ENCODE measurements around the gene SPTBN5.

Gene SPTBN5

GRCh38 chr15:41881920-41882688, 11.7 kb downstream of the SPTBN5 start:
- no peaks in the 10 kb centered on the region for H3K9me3 ChIP-seq (ENCODE audit: control extremely low read depth in 1 of 5, control insufficient read depth in 4 of 5, insufficient read depth in 2 of 5, low read depth in 1 of 5, low read length in 4 of 5)
- CTCF ChIA-PET: interaction anchor here (0.7 to 2.8 kb wide), 4 partner anchors 10 to 64 kb away, joined by 3 to 11 read pairs (median 6); no protein-coding TSS in a partner anchor
- peaks cover 0 to 19% (median 11%) of the 10 kb centered on the region in 4 experiments for H3K4me1 ChIP-seq (ENCODE audit: control extremely low read depth in 1 of 4, control insufficient read depth in 4 of 4, insufficient read depth in 4 of 4, low read length in 3 of 4)
- 25% methylated on average over 56 of the region's 81 CpGs for WGBS (ENCODE audit: insufficient coverage)
- H3K27ac ChIP-seq (ENCODE audit: insufficient read depth in 1 of 2, low read depth in 1 of 2, low read length in 2 of 2, poor library complexity in 1 of 2, severe bottlenecking in 2 of 2): no peak overlapping the region
- H3K36me3 ChIP-seq (ENCODE audit: control insufficient read depth in 4 of 4, insufficient read depth in 4 of 4, low read length in 3 of 4): no peaks in the 10 kb centered on the region
- H3K27me3 ChIP-seq (replicated peaks in 2 of 5; ENCODE audit: control insufficient read depth in 4 of 5, insufficient read depth in 5 of 5, low read length in 4 of 5): peaks cover 0 to 22% (median 10%) of the 10 kb centered on the region in 5 experiments
- POLR2A ChIA-PET: interaction anchor here (0.5 kb wide), 1 partner anchor 269 kb away, joined by 4 read pairs; no protein-coding TSS in a partner anchor
- DNase-seq: peak in 2 of 3 donors; percentile 70
- peak overlapping the region in 3 of 7 experiments; percentile 29 to 38 (median 30) for H3K4me3 ChIP-seq (ENCODE audit: control insufficient read depth in 1 of 7, extremely low read depth in 1 of 7, insufficient read depth in 4 of 7, low read depth in 2 of 7, low read length in 6 of 7)

- WGBS (ENCODE audit: insufficient coverage): 41% methylated on average over 9 of the region's 10 CpGs
- Histone ChIP-seq H3K27ac (ENCODE audit: insufficient read depth in 1 of 2, low read depth in 1 of 2, low read length in 2 of 2, poor library complexity in 1 of 2, severe bottlenecking in 2 of 2) (no peak overlapping the region), H3K27me3 (replicated peaks in 2 of 5; ENCODE audit: control insufficient read depth in 4 of 5, insufficient read depth in 5 of 5, low read length in 4 of 5) (peaks cover 0 to 22% (median 10%) of the 10 kb centered on the region in 5 experiments), H3K36me3 (ENCODE audit: control insufficient read depth in 4 of 4, insufficient read depth in 4 of 4, low read length in 3 of 4) (no peaks in the 10 kb centered on the region), H3K9me3 (ENCODE audit: control extremely low read depth in 1 of 5, control insufficient read depth in 4 of 5, insufficient read depth in 2 of 5, low read depth in 1 of 5, low read length in 4 of 5) (no peaks in the 10 kb centered on the region), H3K4me3 (ENCODE audit: control insufficient read depth in 1 of 7, extremely low read depth in 1 of 7, insufficient read depth in 4 of 7, low read depth in 2 of 7, low read length in 6 of 7) (peak overlapping the region in 2 of 7 experiments; percentile 29 to 30), H3K4me1 (ENCODE audit: control extremely low read depth in 1 of 4, control insufficient read depth in 4 of 4, insufficient read depth in 4 of 4, low read length in 3 of 4) (peaks cover 0 to 19% (median 11%) of the 10 kb centered on the region in 4 experiments)
- ChIA-PET POLR2A (interaction anchor here (0.5 kb wide), 1 partner anchor 270 kb away, joined by 4 read pairs; no protein-coding TSS in a partner anchor), CTCF (interaction anchor here (0.9 to 2.8 kb wide), 3 partner anchors 11 to 30 kb away, joined by 3 to 11 read pairs (median 4); no protein-coding TSS in a partner anchor)
- no peak for DNase-seq
Measured at GRCh38 chr15:41881550-41881919, 12.3 kb downstream of the SPTBN5 start.

- Histone ChIP-seq H3K4me3 (ENCODE audit: control insufficient read depth in 1 of 7, extremely low read depth in 1 of 7, insufficient read depth in 4 of 7, low read depth in 2 of 7, low read length in 6 of 7) (no peak overlapping the region), H3K27me3 (replicated peaks in 2 of 5; ENCODE audit: control insufficient read depth in 4 of 5, insufficient read depth in 5 of 5, low read length in 4 of 5) (peaks cover 0 to 22% (median 10%) of the 10 kb centered on the region in 5 experiments), H3K9me3 (ENCODE audit: control extremely low read depth in 1 of 5, control insufficient read depth in 4 of 5, insufficient read depth in 2 of 5, low read depth in 1 of 5, low read length in 4 of 5) (no peaks in the 10 kb centered on the region), H3K36me3 (ENCODE audit: control insufficient read depth in 4 of 4, insufficient read depth in 4 of 4, low read length in 3 of 4) (no peaks in the 10 kb centered on the region), H3K4me1 (ENCODE audit: control extremely low read depth in 1 of 4, control insufficient read depth in 4 of 4, insufficient read depth in 4 of 4, low read length in 3 of 4) (peaks cover 0 to 19% (median 11%) of the 10 kb centered on the region in 4 experiments), H3K27ac (ENCODE audit: insufficient read depth in 1 of 2, low read depth in 1 of 2, low read length in 2 of 2, poor library complexity in 1 of 2, severe bottlenecking in 2 of 2) (no peak overlapping the region)
- ChIA-PET CTCF (interaction anchor here (0.5 to 2.8 kb wide), 4 partner anchors 12 to 121 kb away, joined by 3 to 11 read pairs (median 4); no protein-coding TSS in a partner anchor), POLR2A (interaction anchor here (0.5 kb wide), 1 partner anchor 270 kb away, joined by 4 read pairs; no protein-coding TSS in a partner anchor)
- no peak for DNase-seq
- WGBS (ENCODE audit: insufficient coverage): 97% methylated on average over 6 of the region's 8 CpGs
Measured at GRCh38 chr15:41881086-41881485, 12.8 kb downstream of the SPTBN5 start.

- 93% methylated on average over 10 of the region's 10 CpGs for WGBS (ENCODE audit: insufficient coverage)
- Histone ChIP-seq H3K4me3 (ENCODE audit: control insufficient read depth in 1 of 7, extremely low read depth in 1 of 7, insufficient read depth in 4 of 7, low read depth in 2 of 7, low read length in 6 of 7) (no peak overlapping the region), H3K27ac (ENCODE audit: insufficient read depth in 1 of 2, low read depth in 1 of 2, low read length in 2 of 2, poor library complexity in 1 of 2, severe bottlenecking in 2 of 2) (no peak overlapping the region), H3K36me3 (ENCODE audit: control insufficient read depth in 4 of 4, insufficient read depth in 4 of 4, low read length in 3 of 4) (no peaks in the 10 kb centered on the region), H3K4me1 (ENCODE audit: control extremely low read depth in 1 of 4, control insufficient read depth in 4 of 4, insufficient read depth in 4 of 4, low read length in 3 of 4) (peaks cover 0 to 19% (median 11%) of the 10 kb centered on the region in 4 experiments), H3K27me3 (replicated peaks in 2 of 5; ENCODE audit: control insufficient read depth in 4 of 5, insufficient read depth in 5 of 5, low read length in 4 of 5) (peaks cover 0 to 22% (median 10%) of the 10 kb centered on the region in 5 experiments), H3K9me3 (ENCODE audit: control extremely low read depth in 1 of 5, control insufficient read depth in 4 of 5, insufficient read depth in 2 of 5, low read depth in 1 of 5, low read length in 4 of 5) (no peaks in the 10 kb centered on the region)
- DNase-seq: no peak
- POLR2A ChIA-PET: no interaction called here
- CTCF ChIA-PET: interaction anchor here (0.6 to 1.1 kb wide), 4 partner anchors 12 to 29 kb away, joined by 3 to 4 read pairs (median 3); no protein-coding TSS in a partner anchor
Measured at GRCh38 chr15:41880156-41880877, 13.5 kb downstream of the SPTBN5 start.

DNA sequence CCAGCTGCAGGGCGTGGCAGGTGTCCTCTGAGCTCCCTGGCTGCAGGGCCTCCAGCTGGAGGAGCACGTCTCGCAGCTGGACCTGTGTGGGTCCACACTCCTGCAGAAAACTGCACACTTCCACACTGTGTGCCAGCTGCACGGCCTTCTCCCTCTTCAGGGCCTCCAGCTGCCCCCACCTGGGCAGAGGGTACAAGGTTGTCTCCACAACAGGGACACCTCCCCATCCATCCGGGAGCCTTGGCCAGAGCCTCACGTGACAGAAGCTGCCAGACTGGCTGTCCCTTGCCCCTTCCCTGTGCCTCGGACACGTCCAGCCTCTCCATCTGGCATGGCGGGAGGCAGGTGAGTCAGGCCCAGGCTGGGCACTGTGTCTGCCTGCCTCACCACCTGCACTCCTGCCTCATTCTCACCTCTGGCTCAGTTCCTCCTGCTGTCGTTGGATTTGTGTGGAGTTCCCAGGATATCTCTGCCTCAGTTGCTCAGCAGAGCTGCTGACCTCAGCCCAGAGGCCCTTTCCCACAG, 14.5 kb downstream of the SPTBN5 start:
- ChIA-PET POLR2A (interaction anchor here (1.1 kb wide), 1 partner anchor 26 kb away, joined by 3 read pairs; no protein-coding TSS in a partner anchor), CTCF (interaction anchor here (1.1 kb wide), 1 partner anchor 25 kb away, joined by 3 read pairs; no protein-coding TSS in a partner anchor)
- Histone ChIP-seq H3K4me3 (ENCODE audit: control insufficient read depth in 1 of 7, extremely low read depth in 1 of 7, insufficient read depth in 4 of 7, low read depth in 2 of 7, low read length in 6 of 7) (no peak overlapping the region), H3K36me3 (ENCODE audit: control insufficient read depth in 4 of 4, insufficient read depth in 4 of 4, low read length in 3 of 4) (no peaks in the 10 kb centered on the region), H3K9me3 (ENCODE audit: control extremely low read depth in 1 of 5, control insufficient read depth in 4 of 5, insufficient read depth in 2 of 5, low read depth in 1 of 5, low read length in 4 of 5) (no peaks in the 10 kb centered on the region), H3K4me1 (ENCODE audit: control extremely low read depth in 1 of 4, control insufficient read depth in 4 of 4, insufficient read depth in 4 of 4, low read length in 3 of 4) (peaks cover 0 to 19% (median 11%) of the 10 kb centered on the region in 4 experiments), H3K27ac (ENCODE audit: insufficient read depth in 1 of 2, low read depth in 1 of 2, low read length in 2 of 2, poor library complexity in 1 of 2, severe bottlenecking in 2 of 2) (no peak overlapping the region), H3K27me3 (replicated peaks in 2 of 5; ENCODE audit: control insufficient read depth in 4 of 5, insufficient read depth in 5 of 5, low read length in 4 of 5) (peaks cover 0 to 22% (median 10%) of the 10 kb centered on the region in 5 experiments)
- DNase-seq: no peak
- WGBS (ENCODE audit: insufficient coverage): 100% methylated on average over 9 of the region's 10 CpGs

DNA sequence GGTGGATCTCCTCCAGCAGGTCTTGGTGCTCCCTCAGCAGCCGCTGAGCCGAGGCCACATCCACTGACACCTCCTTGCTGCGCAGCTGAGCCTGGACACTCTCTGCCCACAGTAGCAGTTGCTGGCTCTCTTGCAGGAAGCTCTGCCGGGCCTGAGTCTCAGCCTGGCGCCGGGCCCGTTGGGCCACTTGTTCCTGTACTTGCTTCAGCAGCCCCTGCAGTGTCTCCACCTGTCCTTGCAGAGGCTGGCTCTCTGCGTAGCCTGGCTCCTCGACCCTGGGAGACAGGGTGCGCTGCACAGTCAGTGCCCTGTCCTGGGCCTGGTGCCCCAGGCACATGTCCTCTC, 15.5 kb downstream of the SPTBN5 start:
- H3K27me3 ChIP-seq (replicated peaks in 2 of 5; ENCODE audit: control insufficient read depth in 4 of 5, insufficient read depth in 5 of 5, low read length in 4 of 5): peaks cover 0 to 22% (median 10%) of the 10 kb centered on the region in 5 experiments
- no peaks in the 10 kb centered on the region for H3K36me3 ChIP-seq (ENCODE audit: control insufficient read depth in 4 of 4, insufficient read depth in 4 of 4, low read length in 3 of 4)
- POLR2A ChIA-PET: interaction anchor here (1.1 kb wide), 1 partner anchor 25 kb away, joined by 3 read pairs; no protein-coding TSS in a partner anchor
- no peak overlapping the region for H3K27ac ChIP-seq (ENCODE audit: insufficient read depth in 1 of 2, low read depth in 1 of 2, low read length in 2 of 2, poor library complexity in 1 of 2, severe bottlenecking in 2 of 2)
- peaks cover 0 to 17% (median 9%) of the 10 kb centered on the region in 4 experiments for H3K4me1 ChIP-seq (ENCODE audit: control extremely low read depth in 1 of 4, control insufficient read depth in 4 of 4, insufficient read depth in 4 of 4, low read length in 3 of 4)
- WGBS (ENCODE audit: insufficient coverage): 93% methylated on average over 9 of the region's 10 CpGs
- no peak for DNase-seq
- CTCF ChIA-PET: no interaction called here
- no peaks in the 10 kb centered on the region for H3K9me3 ChIP-seq (ENCODE audit: control extremely low read depth in 1 of 5, control insufficient read depth in 4 of 5, insufficient read depth in 2 of 5, low read depth in 1 of 5, low read length in 4 of 5)
- no peak overlapping the region for H3K4me3 ChIP-seq (ENCODE audit: control insufficient read depth in 1 of 7, extremely low read depth in 1 of 7, insufficient read depth in 4 of 7, low read depth in 2 of 7, low read length in 6 of 7)

Data from common myeloid progenitor, CD34-positive (primary cell).